Body of pancreas (tissue), 4 donors: ENCODE results near the gene NUDT16.

Source experiments
- POLR2A ChIP-seq, 3 donors: fragments of 450-650 bp; IDR thresholded peaks; one replicate each; pipeline ENCODE4 v1.6.1; 2016; ENCODE audit warnings: antibody characterized with exemption in 3 of 3, mild to moderate bottlenecking in 2 of 3
- TF ChIP-seq, protein P1 (sequence below), 7 experiments: fragments of 450-650 bp in 4 of 7; fragments of 200-600 bp in 3 of 7; sonication (generic) in 3 of 7; IDR thresholded peaks; one replicate each; pipeline ENCODE4 v1.5.1; 2016 to 2019; ENCODE audit warnings: antibody characterized with exemption in 7 of 7

DNA sequence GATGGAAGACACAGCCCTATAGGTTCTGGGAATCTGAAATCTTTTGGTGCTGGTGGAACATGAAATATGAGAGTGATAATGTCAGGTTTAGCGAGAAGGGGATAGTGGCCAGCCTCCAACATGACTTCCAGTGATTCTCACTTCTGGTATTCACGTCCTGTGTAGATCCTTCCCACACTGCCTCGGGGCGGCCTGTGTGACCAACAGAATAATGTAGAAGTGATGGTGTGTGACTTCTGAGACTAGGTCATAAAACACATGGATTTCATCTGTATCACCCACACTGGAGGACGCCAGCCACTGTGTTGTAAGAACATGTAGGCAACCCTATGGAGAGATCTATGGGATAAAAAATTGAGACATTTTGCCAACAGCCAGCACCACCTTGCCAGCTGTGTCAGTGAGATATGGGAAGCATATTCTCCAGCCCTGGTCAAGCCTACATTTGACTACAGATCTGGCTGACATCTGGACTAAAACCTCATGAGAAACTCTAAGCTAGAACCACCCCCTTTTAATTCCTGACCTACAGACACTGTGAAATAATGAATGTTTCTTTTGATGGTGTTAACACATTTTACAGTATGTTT lies 25.5 kb upstream of the NUDT16 start:
- TF ChIP-seq, protein P1, sequence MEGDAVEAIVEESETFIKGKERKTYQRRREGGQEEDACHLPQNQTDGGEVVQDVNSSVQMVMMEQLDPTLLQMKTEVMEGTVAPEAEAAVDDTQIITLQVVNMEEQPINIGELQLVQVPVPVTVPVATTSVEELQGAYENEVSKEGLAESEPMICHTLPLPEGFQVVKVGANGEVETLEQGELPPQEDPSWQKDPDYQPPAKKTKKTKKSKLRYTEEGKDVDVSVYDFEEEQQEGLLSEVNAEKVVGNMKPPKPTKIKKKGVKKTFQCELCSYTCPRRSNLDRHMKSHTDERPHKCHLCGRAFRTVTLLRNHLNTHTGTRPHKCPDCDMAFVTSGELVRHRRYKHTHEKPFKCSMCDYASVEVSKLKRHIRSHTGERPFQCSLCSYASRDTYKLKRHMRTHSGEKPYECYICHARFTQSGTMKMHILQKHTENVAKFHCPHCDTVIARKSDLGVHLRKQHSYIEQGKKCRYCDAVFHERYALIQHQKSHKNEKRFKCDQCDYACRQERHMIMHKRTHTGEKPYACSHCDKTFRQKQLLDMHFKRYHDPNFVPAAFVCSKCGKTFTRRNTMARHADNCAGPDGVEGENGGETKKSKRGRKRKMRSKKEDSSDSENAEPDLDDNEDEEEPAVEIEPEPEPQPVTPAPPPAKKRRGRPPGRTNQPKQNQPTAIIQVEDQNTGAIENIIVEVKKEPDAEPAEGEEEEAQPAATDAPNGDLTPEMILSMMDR (IDR thresholded peaks at IDR 0.05) = no peak
- no peak for TF ChIP-seq POLR2A (IDR thresholded peaks at IDR 0.05)
